Loucy (cell line): ENCODE measurements around the gene CCDC167.

Experiments used
- CTCF ChIP-seq: fragments of 200-600 bp; sonication (generic); conservative IDR thresholded peaks from 2 replicates; pipeline ENCODE4 v1.5.1; 2014; ENCODE audit warnings: mild to moderate bottlenecking, antibody characterized with exemption, low read length
- EZH2phosphoT487 ChIP-seq: fragments of 200-600 bp; IDR thresholded peaks from 2 replicates; pipeline ENCODE4 v1.6.1; 2018; ENCODE audit warnings: antibody characterized with exemption, mild to moderate bottlenecking, moderate library complexity, borderline replicate concordance

GRCh38 chr6:37536491-37537190, 36.9 kb upstream of the CCDC167 start:
- TF ChIP-seq CTCF (no peak), EZH2phosphoT487 (no peak)
